ENCODE results near the gene ABHD10.
"Not testable (repeated sequence)": the region's sequence is repeated elsewhere in the genome, so short reads cannot be mapped to it uniquely, and the experiment has no call there.

The ABHD10 gene

DNA sequence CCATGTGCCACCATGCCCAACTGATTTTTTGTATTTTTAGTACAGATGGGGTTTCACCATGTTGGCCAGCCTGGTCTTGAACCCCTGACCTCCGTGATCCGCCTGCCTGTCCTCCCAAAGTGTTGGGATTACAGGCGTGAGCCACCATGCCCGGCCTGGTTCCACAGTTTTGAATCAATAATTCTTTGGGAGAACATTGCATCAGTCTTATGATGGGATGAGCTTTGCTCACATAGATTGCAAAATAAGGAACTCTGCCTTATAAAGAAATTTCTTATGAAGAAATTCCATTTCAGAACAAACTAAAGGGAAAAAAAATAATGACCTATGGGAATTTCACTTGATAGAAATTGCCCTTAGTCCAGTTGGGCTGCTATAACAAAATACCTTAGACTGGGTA lies 39.9 kb downstream of the ABHD10 start:
- in situ Hi-C loops (cut with MboI; ENCODE audit: low sequenced_read_pairs), result no loop called here

DNA sequence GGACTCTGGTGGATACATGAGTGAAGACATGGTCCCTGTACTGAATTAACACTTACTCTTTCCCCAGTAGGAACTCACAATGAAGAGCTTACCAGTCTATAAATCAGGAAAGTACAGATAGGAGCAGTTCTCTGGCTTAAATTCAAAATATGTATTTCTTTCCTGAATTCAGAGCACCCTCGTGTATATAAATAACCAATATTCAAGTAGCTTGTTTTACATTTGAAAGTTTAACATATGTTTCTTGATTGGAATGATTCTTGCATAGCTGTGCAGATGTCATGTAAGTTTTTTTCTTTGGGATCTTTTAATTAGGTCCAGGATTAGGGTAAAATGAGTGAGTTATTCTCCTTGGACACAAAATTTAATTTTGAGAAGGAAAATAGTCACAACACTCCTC lies 40.9 kb downstream of the ABHD10 start:
- in situ Hi-C loops (cut with MboI; ENCODE audit: low sequenced_read_pairs), result no loop called here

DNA sequence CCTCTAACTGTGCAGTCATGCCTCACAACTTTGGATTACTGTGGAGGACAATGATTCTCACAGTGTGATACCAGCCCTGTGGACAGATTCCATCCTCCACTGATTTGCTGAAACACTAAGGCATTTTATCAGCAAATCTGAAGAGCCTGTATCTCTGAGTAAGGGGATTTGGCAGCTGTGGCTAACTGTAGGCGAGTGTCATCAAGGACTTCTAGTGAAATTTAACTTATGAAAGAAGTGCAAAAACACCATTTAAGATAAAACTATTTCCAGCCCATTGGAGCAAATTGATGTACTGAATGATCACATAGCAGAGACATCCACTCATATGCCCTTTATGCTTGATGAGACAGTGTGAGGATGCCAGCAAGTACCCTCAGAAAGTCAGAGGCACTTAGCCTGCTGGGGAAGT lies 41.9 kb downstream of the ABHD10 start:
- in situ Hi-C loops (cut with MboI; ENCODE audit: low sequenced_read_pairs), result no loop called here

DNA sequence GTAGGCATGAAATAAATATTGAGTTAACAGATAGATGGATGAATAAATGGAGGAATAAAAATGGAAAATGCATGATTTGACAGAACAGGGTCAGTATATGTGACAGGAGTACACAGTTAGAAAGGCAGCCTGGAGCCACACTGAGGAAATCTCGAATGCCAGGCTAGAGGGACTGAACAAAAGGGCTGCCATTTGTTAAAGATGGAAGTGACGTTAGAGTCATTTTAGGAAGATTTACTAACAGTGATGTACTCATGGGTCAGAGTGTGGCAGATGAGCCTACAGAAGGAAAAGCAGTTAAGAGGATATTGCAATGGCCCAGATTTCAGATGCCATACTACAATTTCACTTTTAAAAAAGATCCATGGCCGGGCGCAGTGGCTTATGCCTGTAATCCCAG lies 48.3 kb downstream of the ABHD10 start:
- in situ Hi-C loops (cut with MboI; ENCODE audit: low sequenced_read_pairs), result no loop called here

DNA sequence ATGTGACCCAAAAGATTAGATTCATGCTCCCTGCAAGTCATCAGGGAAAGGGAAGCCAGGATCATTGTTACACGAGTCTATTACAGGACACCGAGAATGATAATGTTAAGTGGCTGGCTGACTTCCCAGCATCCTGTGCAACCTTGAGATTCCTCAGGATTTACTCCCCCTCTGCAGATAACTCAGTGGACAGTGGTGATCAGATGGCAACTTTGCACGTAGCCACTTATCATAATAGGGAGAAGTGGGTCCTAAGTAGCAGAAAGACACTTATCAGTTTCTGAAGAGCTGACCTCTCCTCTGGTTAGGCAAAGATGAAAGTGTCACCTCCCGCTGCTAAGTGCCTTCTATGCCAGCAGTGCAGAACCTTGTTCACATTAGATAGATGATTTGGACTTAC lies 49.0 kb downstream of the ABHD10 start:
- in situ Hi-C loops (cut with MboI; ENCODE audit: low sequenced_read_pairs), result no loop called here

DNA sequence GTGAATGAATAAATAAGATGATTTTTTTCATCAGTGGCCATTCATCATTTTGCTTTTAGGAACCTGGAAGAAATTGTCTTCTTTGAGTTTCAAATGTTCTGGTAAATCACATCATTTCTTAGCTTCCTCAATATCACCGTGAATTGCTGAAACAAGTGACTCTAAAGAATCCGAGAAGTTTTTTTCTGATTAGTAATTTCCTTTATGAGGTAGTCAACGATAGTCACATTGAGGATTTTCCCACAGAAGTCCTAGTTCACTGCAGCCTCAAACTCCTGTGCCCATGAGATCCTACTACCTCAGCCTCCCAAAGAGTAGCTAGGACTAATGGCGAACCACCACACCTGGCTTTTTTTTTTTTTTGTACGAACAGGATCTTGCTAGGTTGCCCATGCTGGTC lies 52.1 kb downstream of the ABHD10 start:
- in situ Hi-C loops (cut with MboI; ENCODE audit: low sequenced_read_pairs), result no loop called here

DNA sequence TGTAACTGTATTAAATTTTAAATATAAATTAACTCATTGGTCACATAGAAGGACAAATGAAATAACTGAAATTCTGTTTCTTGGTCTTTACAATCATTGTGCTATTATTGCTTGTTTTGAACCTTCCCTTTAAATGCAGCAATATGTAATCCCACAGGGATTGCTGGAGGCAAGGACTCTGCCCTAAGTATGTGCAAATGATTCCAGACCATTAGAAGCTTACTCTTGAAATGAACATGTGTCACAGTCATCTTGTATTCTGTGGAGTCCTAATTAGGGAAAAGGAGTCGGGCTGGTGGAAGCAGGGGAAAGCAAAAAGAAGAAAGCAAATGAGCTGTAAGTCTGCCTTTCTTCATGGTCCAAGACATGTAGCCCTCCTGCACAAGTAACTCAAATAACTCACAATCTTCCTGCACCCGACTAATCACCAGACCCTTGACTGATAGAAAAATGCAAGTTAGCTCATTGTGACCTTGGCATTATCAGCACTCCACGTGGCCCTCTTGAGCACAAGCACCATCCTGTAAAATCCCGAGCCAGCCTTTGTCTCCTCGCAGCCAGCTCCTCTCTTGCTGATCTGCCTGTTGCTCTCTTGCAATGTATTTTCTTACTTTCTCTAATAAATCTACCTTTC lies 53.4 kb downstream of the ABHD10 start:
- in situ Hi-C loops (cut with MboI; ENCODE audit: low sequenced_read_pairs), result no loop called here

DNA sequence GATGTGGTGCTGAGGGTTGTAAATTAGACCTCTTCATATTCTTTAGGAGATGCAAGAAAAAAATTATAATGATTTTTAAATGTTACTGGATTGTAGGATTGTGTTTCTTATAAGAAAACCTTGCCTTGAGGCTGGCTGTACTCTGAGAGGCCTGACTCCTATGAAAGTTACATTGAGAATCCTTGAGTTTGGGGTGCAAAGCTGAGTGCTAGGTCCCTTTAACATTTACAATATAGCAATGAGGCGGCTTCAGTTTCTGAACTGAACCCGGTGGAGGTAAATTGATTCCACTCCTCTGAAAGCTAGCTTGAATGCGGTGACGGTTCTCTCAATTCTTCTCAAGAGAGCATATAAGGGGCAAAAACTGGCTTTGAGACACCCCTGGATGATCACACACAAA lies 55.6 kb downstream of the ABHD10 start, which contains the start of gene TMPRSS7:
TSS of gene TMPRSS7 (plus strand) at position 301 of the 400 bp plus-strand sequence. CDS start 110 bp downstream, outside the sequence.
- in situ Hi-C loops (cut with MboI; ENCODE audit: low sequenced_read_pairs), result no loop called here

DNA sequence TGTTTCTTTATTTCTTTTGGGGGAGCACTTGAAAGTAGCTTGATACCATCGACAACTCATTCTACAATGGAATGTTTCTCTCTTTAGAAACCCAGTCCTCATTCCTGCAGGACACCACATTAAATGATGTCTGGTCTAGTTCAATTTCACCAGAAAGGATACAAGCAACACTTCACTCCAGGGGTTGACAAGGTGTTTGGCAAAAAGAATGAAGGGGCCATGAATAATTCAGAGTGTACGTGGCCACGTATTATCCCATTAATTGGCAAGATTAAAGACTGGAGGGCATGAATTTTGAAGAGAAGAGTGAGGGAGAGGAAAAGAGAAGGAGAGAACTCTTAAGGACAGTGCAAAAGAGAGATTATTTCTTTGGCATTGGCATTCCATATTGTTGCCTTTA lies 56.4 kb downstream of the ABHD10 start:
- in situ Hi-C loops (cut with MboI; ENCODE audit: low sequenced_read_pairs), result no loop called here

DNA sequence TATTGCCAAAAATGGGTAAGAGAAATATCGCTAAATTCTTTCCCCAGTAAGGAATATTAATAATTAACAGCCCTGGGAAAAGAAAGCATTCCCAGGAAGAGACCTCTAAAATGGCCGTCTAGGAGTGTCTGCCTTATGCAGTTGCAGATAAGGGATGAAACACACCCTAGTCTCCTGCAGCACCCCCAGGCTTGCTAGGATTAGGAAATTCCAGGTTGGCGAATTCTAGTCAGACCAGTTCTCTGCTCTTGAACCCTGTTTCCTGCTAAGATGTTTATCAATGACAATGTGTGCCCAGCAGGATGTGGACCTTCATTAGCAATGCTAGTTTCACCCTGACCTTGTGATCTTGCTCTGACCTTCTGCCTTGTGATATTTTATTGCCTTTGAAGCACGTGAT lies 58.4 kb downstream of the ABHD10 start:
- in situ Hi-C loops (cut with MboI; ENCODE audit: low sequenced_read_pairs), result not testable (repeated sequence)

DNA sequence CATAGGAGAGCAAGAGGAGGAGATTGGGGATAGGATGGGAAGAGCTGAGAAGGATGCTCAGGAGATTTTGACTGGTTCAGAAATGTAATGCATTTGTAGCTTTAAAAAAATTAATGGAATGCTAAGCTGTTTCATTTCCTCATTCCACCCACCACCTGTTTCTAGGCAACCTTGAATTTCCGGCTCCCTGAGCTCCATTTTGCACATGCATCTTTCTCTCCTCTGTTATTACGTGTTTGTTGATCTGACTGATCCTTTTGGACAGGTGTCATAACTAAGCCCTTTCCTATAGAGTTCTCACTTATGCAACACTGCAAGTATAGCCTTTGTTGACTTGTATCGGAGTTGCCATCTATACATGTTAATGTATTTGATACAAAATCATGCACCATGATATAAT lies 60.0 kb downstream of the ABHD10 start:
- in situ Hi-C loops (cut with MboI; ENCODE audit: low sequenced_read_pairs), result no loop called here

DNA sequence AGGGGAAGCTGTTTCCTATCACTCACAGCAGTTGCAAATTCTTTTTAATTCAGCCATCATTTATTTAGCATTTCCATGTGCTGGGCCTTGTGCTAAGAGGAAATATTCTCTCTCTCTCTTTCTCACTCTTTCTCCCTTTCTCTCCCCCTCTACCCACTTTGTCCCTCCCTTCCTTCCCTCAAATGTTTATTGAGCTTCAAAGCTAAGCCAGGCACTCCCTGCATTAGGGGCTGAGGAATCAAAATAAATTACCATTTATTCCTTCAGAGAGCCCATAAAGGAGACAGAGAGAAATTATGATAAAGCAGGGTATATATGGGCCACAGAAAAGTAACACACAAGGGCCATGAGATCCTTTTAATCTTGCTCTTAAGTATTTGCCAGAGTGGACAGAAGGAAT lies 62.5 kb downstream of the ABHD10 start:
- in situ Hi-C loops (cut with MboI; ENCODE audit: low sequenced_read_pairs), result no loop called here

DNA sequence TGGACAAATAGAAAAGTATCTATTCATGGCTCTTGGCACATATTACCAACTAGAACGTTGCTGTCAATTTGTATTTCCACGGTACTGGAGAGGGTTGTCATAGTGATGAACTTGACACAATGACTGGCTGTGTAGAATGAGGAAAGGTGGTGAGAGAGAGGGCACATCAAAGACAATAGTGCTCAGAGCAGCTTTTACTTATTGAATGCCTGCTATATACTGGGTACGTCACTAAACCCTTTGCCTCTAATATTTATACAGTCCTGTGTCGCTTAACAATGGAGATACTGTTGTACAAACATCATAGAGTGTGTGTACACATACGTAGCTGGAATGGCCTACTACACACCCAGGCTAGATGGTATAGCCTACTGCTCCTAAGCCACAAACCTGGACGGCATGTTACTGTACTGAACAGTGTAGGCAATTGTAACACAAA lies 64.0 kb downstream of the ABHD10 start:
- in situ Hi-C loops (cut with MboI; ENCODE audit: low sequenced_read_pairs), result no loop called here
